GM23338 (cell line): Measurements from ENCODE around the gene KCNH5. TPM values are rescaled to one million over a fixed set of nuclear protein-coding genes. Genes with fewer than 3 reads are reported as not detected.

Source experiments
- ATAC-seq: fragments of 200-7000 bp; cut with Tn5 transposase; 3 replicates; pipeline ENCODE4 v1.9.1; 2020
- DNase-seq: peaks from one replicate; pipeline ENCODE4 v3.0.0-alpha.2; 2015; ENCODE audit warnings: low spot score
- H2AFZ ChIP-seq: fragments of 200-600 bp; sonication (generic); 2 replicates; pipeline ENCODE4 v1.8.0; 2016; ENCODE audit warnings: antibody characterized with exemption, mild to moderate bottlenecking, moderate library complexity
- H3F3A ChIP-seq: fragments of 200-600 bp; sonication (generic); replicated peaks from 2 replicates; pipeline ENCODE4 v1.8.0; 2017; ENCODE audit warnings: antibody characterized with exemption, mixed run types, low read depth
- H3K27ac ChIP-seq: fragments of 200-600 bp; sonication (generic); 2 replicates; pipeline ENCODE4 v1.6.1; 2016; ENCODE audit warnings: low read depth
- H3K27me3 ChIP-seq: fragments of 200-600 bp; sonication (generic); 2 replicates; pipeline ENCODE4 v1.8.0; 2016; ENCODE audit warnings: mild to moderate bottlenecking, mixed run types, moderate library complexity; ENCODE audit not compliant: insufficient read depth
- H3K36me3 ChIP-seq: fragments of 200-600 bp; sonication (generic); 2 replicates; pipeline ENCODE4 v1.8.0; 2016; ENCODE audit warnings: mild to moderate bottlenecking; ENCODE audit not compliant: insufficient read depth
- H3K4me1 ChIP-seq: fragments of 200-600 bp; sonication (generic); 2 replicates; pipeline ENCODE4 v1.8.0; 2016; ENCODE audit warnings: mild to moderate bottlenecking, moderate library complexity; ENCODE audit not compliant: insufficient read depth
- H3K4me2 ChIP-seq: fragments of 200-600 bp; sonication (generic); 2 replicates; pipeline ENCODE4 v1.7.1; 2017; ENCODE audit warnings: mixed run types
- H3K4me3 ChIP-seq: fragments of 200-600 bp; sonication (generic); 2 replicates; pipeline ENCODE4 v1.6.1; 2016; ENCODE audit warnings: mixed run types
- H3K79me2 ChIP-seq: fragments of 200-600 bp; sonication (generic); replicated peaks from 2 replicates; pipeline ENCODE4 v1.8.0; 2017; ENCODE audit warnings: mild to moderate bottlenecking; ENCODE audit not compliant: insufficient read depth
- H3K9me2 ChIP-seq: fragments of 200-600 bp; sonication (generic); 2 replicates; pipeline ENCODE4 v1.8.0; 2017; ENCODE audit not compliant: insufficient read depth
- H4K20me1 ChIP-seq: fragments of 200-600 bp; sonication (generic); replicated peaks from 2 replicates; pipeline ENCODE4 v1.8.0; 2017; ENCODE audit warnings: mild to moderate bottlenecking; ENCODE audit not compliant: insufficient read depth
- H3K27ac Mint-ChIP-seq: 2 replicates; pipeline ENCODE4 v1.8.0; 2020; ENCODE audit warnings: inconsistent platforms, mild to moderate bottlenecking, moderate library complexity, mixed read lengths
- H3K27me3 Mint-ChIP-seq: 3 replicates; pipeline ENCODE4 v1.8.0; 2022; ENCODE audit warnings: low read depth, mild to moderate bottlenecking, moderate library complexity, mixed read lengths, inconsistent platforms; ENCODE audit not compliant: insufficient read depth, poor library complexity
- H3K36me3 Mint-ChIP-seq: 3 replicates; pipeline ENCODE4 v1.8.0; 2021; ENCODE audit warnings: low read depth, mild to moderate bottlenecking, inconsistent platforms, moderate library complexity, mixed read lengths
- H3K4me1 Mint-ChIP-seq: 3 replicates; pipeline ENCODE4 v1.8.0; 2020; ENCODE audit warnings: mild to moderate bottlenecking, inconsistent platforms, mixed read lengths
- H3K4me3 Mint-ChIP-seq: 3 replicates; pipeline ENCODE4 v1.8.0; 2021; ENCODE audit warnings: moderate library complexity, mild to moderate bottlenecking, inconsistent platforms, mixed read lengths
- H3K9me3 Mint-ChIP-seq: 3 replicates; pipeline ENCODE4 v1.8.0; 2020; ENCODE audit warnings: moderate library complexity, mild to moderate bottlenecking, inconsistent platforms, mixed read lengths
- CTCF ChIP-seq, 2 experiments: fragments of 200-600 bp in 1 of 2; sonication (generic) in 1 of 2; conservative IDR thresholded peaks; 2 replicates each; pipeline versions ENCODE4 v1.5.1 to v1.6.1; 2016 to 2017; ENCODE audit warnings: antibody characterized with exemption in 2 of 2, low read depth in 2 of 2, mild to moderate bottlenecking in 2 of 2, moderate library complexity in 1 of 2
- EZH2phosphoT487 ChIP-seq: fragments of 200-600 bp; sonication (generic); IDR thresholded peaks from one replicate; pipeline ENCODE4 v1.8.1; 2018; ENCODE audit warnings: antibody characterized with exemption; ENCODE audit not compliant: unreplicated experiment
- NANOG ChIP-seq: IDR thresholded peaks from 2 replicates; pipeline ENCODE4 v1.6.1; 2016; ENCODE audit warnings: antibody characterized with exemption, borderline replicate concordance
- POLR2AphosphoS5 ChIP-seq: IDR thresholded peaks from 2 replicates; pipeline ENCODE4 v1.6.1; 2016; ENCODE audit warnings: antibody characterized with exemption, low read depth
- REST ChIP-seq: IDR thresholded peaks from one replicate; pipeline ENCODE4 v1.6.1; 2018; ENCODE audit warnings: antibody characterized with exemption; ENCODE audit not compliant: unreplicated experiment
- STAT1 ChIP-seq: IDR thresholded peaks from one replicate; pipeline ENCODE4 v1.6.1; 2016; ENCODE audit warnings: antibody characterized with exemption; ENCODE audit not compliant: unreplicated experiment
- ZNF114 ChIP-seq: fragments of 250-450 bp; sonication (Bioruptor Pico); IDR thresholded peaks from 2 replicates; pipeline ENCODE4 v1.5.0; 2020; ENCODE audit warnings: mild to moderate bottlenecking, moderate library complexity
- ZNF331 ChIP-seq: fragments of 250-450 bp; sonication (Bioruptor Pico); IDR thresholded peaks from 2 replicates; pipeline ENCODE4 v1.5.0; 2020; ENCODE audit warnings: low read depth, mild to moderate bottlenecking, moderate library complexity
- polyA plus RNA-seq: library from polyadenylated mRNA; unstranded; fragments of >200 nt; fragmentation: Nextera tagmentation; extraction: Ambion mirVana; gene quantifications from 2 replicates; pipeline ENCODE4 v1.2.1, GENCODE V29; 2016
- total RNA-seq: library from RNA; depleted of rRNA; stranded (reverse); fragments of >200 nt; shearing (Covaris generic); gene quantifications from 2 replicates; pipeline ENCODE4 v1.2.3, GENCODE V29; 2014

KCNH5 gene
- total and polyA plus RNA-seq, 2 experiments from 2014 or later, result 0.71 to 0.83 TPM

DNA sequence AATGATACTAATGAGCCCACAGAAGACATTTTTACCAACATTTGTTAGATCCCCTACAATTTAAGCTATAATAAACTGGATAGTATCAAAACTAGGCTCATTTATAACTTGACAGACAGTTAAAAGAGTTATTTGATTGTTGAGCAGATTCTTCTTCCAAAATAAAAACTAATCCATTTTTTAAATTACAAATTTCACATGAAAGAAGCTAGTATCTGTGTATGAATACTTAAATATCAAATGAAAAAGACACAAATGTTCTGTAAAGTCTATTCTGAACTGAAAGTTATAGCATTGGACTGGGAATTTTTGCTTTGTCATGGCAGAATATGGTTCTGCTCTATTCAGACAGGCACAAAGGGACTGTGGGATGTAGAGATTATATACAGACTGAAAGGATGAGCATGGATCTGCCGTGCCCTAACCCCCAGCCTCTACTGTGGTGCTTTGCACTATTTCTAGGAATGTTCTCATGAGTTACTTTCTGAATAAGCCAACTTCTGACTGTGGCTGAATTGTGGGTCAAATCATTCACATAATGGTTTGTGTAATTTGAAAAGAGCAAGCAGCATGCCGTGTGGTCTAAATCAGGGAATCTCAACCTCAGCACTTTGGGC lies 352.7 kb downstream of the KCNH5 start:
- Mint-ChIP-seq H3K9me3 (peaks cover 19% of the 10 kb centered on the region), H3K27ac (no peak overlapping the region), H3K4me1 (peaks cover 29% of the 10 kb centered on the region), H3K4me3 (no peak overlapping the region), H3K27me3 (no peaks in the 10 kb centered on the region), H3K36me3 (peaks cover 16% of the 10 kb centered on the region; the same call in 2 of the 3 replicates)
- Histone ChIP-seq H3K4me3 (no peak overlapping the region), H3F3A (no peaks in the 10 kb centered on the region), H2AFZ (peak overlapping the region; percentile 49), H3K79me2 (no peaks in the 10 kb centered on the region), H3K27me3 (no peaks in the 10 kb centered on the region), H3K4me2 (no peak overlapping the region), H3K27ac (no peak overlapping the region), H4K20me1 (no peaks in the 10 kb centered on the region), H3K36me3 (peaks cover 6% of the 10 kb centered on the region; the same call in 1 of the 2 replicates), H3K4me1 (peaks cover 22% of the 10 kb centered on the region), H3K9me2 (0 out of 2 replicates have a peak, but pooled peaks cover 4% of the 10 kb centered on the region)
- ATAC-seq (no peak), DNase-seq (no peak)
- TF ChIP-seq ZNF331 (CRISPR knock-in tag) (no peak), REST (no peak), ZNF114 (CRISPR knock-in tag) (no peak), EZH2phosphoT487 (no peak), NANOG (no peak), STAT1 (no peak), POLR2AphosphoS5 (no peak), CTCF (conservative IDR thresholded peaks at IDR 0.05; ENCODE audit: low read depth in 2 of 2) (no peak)
